ENCODE data around the gene TMEM108.

The TMEM108 gene

DNA sequence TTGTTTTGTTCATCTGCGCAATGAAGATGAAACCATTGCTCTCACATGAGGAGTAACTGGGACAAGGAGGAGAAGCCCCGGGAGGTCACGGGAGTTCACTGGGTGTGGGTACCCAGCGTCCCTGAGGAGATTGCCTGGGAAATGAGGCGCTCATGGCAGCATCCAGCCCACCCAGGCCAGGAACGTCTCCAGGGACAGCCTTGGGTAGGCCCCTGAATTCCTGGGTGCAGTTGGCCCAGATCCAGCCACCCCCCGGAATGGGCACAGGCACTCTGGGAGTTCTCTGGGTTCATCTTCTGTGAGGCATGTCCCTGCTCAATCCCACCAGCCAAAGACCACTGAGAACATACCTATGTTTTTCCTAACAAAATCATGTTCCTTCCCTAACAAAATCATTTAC is 380.2 kb downstream of the TMEM108 start:
- DNase-seq (ENCODE audit: low spot score) = no peak

DNA sequence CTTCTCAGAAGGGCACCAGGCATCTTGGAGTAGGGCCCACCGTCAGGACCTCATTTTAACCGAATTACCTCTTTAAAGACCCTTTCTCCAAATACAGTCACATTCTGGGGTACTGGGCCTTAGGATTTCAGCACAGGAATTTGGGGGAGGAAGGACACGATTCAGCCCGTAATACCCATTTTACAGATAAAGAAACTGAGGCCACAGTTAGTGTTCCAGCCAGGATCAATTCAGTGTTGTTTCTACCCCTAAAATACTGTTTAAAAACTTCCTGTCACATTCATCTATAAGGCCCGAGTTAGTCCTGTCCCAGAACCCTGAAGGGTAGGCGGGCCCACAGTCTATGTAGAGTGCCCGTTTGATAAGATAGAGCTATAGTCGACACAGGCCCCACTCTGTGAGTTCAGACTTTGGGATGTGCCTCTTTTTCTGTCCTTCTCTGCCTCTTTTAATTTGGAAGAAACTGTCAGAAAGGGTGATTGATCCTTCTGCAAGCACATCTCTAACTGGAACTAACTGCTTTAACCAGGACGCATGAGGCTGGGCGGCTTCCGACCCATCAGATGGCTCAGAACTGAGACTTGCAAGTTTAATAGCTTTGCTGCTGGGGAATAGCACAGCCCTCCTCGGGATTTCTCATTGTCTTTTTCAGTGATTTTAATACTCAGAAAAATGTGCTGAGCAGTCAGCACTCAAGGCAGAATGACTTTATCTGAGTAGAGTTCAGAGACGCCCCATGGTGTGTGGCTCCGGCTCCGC is 381.1 kb downstream of the TMEM108 start:
- no peak for DNase-seq (ENCODE audit: low spot score)

DNA sequence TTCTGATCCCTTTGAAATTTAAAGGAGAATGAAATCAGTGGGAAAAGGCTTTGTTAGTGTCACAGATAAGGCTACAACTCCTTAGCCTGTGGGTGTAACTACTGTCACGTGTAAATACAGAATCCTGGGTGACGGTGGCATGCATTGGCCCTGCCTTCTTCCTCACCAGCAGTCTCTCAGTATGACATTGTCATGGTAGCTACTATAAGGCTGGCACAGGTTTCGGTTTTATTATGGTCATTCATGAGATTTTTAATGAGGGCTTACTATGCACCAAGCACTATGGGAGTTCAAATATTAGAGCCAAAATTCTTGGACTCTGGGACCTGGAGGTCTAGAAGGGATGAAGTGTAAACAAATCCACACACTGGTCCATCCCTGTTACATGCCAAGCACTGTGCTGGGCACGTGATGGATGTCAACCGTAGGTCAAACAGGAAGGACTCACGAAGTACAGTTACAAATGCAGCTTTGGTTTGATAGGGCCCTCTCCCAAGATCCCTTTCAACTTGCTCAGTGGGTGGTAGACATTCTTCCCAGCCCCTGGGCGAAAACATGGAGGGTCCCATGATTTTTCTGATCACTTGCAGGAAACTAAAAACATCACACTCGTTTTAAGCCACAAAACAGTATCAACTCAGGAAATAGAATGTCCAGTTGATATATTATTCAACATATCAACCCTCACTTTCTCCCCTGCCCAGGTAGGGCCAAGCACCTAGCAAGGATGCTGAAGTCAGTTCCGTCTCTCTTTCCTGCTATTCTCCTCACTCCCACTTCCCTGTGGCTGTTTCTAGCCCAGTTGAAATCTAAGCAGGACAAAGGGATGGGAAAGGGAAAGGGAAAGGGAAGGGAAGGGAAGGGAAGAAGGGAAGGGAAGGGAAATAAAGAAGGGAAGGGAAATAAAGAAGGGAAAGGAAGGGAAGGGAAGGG is 387.0 kb downstream of the TMEM108 start:
- no peak for DNase-seq (ENCODE audit: low spot score)

DNA sequence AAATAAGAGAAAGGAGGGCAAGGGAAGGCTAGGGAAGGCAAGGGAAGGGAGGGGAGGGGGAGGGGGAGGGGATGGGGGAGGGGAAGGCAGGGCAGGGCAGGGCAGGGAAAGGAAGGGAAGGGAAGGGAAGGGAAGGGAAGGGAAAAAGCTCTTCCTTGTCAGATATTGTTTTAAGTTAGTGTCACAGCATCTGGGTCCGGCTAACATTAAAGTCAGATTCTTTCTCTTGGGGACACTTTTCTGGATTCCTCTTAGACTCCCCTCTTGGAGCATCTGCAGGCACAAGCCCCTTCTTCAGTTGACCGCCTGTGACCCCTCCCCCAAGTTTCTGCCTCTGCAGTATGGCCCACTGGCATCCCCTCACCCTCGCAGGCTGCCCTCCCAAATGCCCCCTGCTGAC is 387.7 kb downstream of the TMEM108 start:
- no peak for DNase-seq (ENCODE audit: low spot score)

DNA sequence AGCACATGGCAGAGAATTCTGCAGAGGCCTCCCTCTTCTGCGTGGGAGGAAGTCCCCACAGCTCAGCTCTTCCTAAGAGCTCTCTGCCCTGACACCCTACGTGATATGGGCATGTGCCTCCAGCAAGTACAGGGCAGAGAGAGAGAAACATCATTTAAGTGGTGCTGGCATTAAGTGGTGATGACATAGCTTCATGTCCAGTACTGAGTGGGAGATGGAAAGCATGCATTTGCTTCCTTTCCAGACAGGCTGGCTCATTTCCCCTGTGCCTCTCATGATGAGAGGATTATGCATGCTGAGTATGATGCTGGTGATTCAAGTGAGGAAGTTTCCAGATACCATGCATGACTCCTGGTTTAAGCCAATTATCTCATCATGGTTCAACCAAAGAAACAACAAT is 388.5 kb downstream of the TMEM108 start:
- peak; percentile 65 for DNase-seq (ENCODE audit: low spot score)

DNA sequence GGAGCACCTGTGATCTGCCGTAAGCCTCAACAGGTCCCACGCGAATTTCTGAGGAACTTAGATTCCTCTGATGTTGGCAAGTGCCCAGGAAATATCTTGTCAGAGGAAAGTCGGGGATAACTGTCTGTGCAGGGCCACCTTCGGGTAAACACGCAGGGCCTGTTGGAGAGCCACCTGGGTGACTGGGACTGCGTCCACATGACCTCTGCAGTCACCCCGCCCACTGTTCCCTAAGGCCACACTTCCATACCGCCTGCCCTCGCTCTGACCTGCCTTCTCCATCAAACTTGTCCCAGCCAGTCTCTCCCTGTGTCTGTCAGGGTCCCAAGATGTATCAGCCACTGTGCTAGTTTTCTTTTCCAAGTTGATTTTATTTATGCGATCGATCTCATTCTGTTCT is 390.4 kb downstream of the TMEM108 start:
- no peak for DNase-seq (ENCODE audit: low spot score)

DNA sequence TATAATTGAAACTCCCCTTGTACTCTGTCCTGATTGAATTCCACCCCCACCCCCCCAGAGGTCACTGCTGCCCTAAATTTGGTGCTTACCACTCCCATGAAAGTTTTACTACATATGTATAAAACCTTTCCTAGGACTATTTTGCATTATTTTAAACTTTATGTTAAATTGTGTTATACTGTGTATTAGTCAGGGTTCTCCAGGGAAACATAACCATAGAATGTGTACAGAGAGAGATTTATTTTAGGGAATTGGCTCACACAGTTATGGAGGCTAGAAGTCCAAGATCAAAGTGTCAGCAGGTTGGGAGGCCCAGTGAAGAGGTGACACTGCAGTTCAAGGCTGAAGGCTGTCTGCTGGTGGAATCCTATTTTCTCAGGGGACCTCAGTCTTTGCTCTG is 390.9 kb downstream of the TMEM108 start:
- DNase-seq (ENCODE audit: low spot score) = no peak

DNA sequence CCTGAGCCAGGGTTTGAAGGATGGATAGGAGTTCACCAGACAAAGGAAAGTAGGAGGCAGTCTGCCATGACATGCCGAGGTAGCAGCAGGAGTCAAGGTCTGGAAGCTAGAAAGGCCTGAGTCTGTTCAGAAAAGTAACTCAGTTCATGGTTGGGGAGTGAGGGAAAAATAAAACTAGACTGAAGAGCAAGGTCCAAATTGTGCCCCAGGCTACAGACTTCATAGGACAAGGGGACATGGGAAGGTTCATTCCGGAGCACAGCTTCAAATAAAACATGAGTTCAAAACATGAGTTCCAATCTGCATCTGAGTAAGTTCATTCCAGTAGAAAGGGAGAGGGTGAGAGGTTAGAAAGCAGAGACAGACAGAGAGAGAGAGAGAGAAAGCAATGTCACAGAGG is 401.4 kb downstream of the TMEM108 start:
- no peak for DNase-seq (ENCODE audit: low spot score)

DNA sequence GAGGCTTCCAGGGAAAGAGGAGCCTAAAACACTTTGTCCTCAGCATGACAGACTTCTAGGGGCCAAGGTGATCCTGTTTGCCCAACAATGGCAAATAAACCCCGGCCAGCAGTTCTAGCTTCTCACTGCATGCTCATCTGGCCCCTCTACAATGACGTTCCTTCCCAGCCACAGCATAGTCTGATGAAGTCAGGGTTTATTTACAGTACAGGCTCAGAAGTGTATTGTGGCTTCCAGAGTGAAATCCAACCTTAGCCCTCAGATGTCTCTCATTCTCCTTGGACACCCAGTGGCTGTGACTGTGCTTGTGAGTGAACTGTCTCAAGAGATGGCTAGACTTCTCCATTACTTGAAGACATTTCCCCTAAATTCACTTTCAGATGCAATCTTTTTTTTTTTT is 402.5 kb downstream of the TMEM108 start:
- no peak for DNase-seq (ENCODE audit: low spot score)

DNA sequence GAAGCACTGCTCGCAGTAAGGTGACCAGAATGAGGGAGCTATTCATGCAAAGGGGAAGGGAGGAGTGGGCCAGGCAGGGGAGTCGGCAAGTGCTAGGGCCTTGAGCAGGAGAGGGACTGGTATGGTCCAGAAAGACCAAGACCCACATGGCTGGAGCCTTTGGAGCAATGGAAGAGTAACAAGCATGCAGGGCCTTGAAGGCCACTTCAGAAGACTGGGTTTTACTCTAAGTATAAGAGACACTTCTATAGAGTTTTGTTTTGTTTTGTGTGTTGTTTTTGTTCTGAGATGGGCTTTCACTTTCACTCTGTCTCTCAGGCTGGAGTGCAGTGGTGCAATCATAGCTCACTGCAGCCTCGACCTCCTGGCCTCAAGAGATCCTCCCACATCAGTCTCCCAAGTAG is 403.7 kb downstream of the TMEM108 start:
- no peak for DNase-seq (ENCODE audit: low spot score)

DNA sequence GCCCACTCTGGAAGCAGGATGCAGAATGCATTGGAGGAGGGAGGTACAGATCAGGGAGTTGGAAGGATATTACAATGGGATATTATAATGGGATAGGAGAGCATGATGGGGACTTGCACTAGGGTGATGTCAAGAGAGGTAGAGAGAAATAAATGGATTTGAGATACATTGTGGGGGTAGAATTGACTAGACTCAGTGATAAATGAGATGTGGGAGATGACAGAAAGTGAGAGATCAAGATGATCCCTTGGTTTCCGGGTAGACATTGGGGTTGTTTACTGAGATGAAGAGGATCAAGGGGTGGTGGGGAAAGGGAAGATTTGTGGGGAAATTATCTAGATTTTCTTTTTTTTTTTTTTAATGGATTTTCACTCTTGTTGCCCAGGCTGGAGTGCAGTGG is 404.3 kb downstream of the TMEM108 start:
- DNase-seq (ENCODE audit: low spot score) = no peak

DNA sequence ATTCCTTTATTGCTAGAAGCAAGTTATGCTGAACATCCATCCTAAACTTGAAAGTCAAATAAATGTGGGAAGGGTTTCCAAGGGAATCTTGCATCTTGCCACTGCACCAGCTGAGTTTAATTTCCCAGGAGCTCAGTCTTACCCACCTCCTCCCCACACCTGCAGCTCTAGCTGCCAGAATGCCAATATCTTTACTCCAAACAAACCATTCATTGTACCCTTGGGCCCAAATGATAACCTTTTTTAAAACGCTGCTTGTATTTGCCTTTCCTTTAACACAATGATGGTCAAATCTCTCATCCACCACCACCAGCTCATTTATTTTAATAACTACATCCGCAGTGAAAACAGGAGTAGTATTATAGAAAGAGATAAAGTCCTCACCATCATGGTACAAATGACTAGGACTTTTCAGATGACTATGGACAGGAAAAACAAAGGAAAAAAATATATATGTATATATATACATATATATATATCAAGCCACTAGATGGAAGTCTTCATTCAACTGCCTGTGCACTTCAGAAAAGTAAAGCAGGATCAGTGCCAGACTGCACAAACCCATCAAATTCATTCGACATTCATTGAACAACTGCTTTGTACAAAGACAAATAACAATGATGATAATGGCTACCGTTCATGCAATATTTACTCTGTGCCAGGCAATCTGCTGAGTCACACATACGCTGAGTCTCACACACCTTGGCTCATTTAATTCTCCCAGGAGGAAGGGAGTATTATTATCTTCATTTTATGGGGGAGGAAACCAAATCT is 405.6 kb downstream of the TMEM108 start:
- peak; percentile 20 for DNase-seq (ENCODE audit: low spot score)

DNA sequence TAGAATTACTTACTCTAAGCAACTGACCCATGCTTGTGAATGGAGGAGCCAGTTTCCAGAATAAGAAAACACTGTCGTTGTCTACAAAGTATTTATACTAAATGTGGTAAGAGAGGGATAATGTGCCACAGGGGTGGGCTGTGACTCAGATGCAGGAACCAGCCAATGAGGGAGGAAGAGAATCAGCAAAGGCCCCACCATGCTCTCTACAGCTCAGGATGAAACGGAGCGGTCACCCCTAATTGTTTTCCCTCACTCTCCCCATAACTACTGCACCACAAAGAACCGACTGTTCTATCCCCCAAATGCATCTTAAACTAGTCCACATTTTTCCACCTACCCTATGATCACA is 406.2 kb downstream of the TMEM108 start:
- DNase-seq (ENCODE audit: low spot score) = no peak

DNA sequence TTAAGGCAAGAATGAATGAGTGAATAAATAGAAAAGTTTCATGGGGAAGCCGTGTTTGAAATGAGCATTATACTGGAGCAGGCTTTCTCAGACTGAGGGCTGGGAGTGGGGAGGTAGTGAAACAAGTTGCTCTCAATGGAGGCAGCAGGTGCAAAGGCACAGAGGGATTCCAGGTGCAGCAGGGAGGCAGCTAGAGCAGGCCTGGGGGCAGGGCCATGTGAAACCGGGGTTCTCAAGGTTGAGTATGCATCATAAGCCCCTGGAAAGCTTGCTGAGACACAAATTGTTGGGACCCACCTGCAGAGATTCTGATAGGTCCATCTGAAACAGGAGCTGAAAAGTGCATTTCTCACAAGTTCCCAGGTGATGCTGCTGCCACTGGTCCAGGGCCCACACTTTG is 406.9 kb downstream of the TMEM108 start:
- no peak for DNase-seq (ENCODE audit: low spot score)

All from RKO (cell line).